Measurements from ENCODE around the gene ATG13.

ATG13 gene

DNA sequence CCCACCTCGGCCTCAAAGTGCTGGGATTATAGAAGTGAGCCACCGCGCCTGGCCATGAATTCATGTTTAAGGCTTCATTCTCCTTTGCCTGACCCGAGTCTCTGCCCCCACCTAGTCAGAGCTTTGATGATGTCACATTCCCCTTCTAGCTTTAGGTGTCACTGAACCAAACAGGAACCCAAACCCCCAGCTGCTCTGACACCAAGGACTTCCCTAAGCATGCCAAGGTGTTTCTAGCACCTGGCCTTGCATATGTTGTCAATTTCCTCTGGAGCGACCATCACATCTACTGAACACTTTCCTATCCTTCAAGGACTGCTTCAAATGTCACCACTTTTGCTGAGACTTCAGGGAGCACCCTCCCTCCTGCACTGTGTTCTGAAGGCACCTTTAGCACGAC, 103.9 kb downstream of the ATG13 start:
- no peak for FAIRE-seq
- no peak for DNase-seq (ENCODE audit: insufficient read length, low spot score)

DNA sequence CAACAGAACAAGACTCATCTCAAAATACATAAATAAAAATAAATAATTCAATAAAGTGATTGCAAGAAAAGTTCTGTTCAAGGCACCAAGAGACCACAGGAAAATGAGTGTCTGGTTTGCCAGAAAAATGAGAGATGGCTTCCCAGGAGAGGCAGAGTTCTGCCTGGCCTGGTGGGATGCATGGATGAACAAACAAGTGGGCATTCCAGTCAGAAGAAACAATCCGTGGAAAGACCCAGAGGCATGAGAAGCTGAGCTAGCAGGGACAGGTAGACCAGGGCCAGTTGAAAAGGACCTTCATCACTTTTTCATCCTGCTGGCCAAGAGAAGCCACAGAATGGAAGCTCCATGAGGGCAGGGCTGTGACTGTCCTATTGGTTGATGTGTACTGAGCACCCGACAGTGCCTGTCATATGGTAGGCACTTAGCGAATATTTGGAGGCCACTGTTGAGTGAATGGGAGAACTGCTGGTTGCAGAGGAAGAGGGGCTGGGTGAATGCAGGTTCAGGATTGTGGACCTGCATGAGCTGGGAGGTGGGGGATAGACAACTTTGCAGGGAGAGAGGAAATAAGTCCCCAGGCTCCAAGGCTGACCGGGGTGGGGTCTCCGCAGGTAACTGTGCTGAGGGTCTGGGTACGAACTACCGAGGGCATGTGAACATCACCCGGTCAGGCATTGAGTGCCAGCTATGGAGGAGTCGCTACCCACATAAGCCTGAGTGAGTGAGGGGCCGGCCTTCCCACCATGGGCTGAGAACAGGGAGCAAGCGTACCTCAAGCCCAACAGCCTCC, 105.4 kb downstream of the ATG13 start:
- FAIRE-seq (no peak), DNase-seq (ENCODE audit: insufficient read length, low spot score) (no peak)

DNA sequence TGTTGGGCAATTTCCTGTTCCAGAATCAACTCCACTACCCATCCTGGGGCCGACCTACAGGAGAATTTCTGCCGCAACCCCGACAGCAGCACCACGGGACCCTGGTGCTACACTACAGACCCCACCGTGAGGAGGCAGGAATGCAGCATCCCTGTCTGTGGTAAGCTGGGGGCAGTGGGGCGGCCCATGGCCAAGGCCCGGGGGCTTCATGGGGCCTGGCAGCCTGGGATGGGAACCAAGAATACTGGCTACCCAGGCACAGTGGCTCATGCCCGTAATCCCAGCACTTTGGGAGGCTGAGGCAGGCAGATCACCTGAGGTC, 106.0 kb downstream of the ATG13 start:
- DNase-seq (ENCODE audit: insufficient read length, low spot score): no peak
- FAIRE-seq: no peak

DNA sequence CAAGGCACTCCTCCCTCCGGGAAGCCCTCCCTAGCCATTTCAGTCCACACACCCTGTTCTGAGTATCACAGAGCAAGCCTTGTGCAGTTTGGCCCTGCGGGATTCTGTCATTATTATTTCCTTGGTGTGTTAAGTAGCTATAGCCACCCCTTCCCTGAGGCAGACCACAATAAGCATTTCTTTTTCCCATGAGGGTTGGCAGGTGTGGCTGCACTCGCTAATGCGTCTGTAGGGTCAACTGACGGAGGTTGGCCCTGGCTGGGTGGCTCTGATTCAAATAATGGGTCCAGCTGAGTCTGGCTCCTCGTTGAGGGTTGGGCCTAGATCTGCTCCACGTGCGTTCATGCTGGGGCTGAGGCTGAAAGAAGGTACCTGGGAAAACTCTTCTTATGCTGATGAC, 106.7 kb downstream of the ATG13 start:
- no peak for FAIRE-seq
- DNase-seq (ENCODE audit: insufficient read length, low spot score): no peak
